Inflammatory macrophage treated with lipopolysaccharide for 4 hours (primary cell): ENCODE results near the gene MAMLD1.

Source experiments
- DNase-seq: peaks from one replicate; pipeline ENCODE4 v3.0.0-alpha.2; 2020

MAMLD1 gene

DNA sequence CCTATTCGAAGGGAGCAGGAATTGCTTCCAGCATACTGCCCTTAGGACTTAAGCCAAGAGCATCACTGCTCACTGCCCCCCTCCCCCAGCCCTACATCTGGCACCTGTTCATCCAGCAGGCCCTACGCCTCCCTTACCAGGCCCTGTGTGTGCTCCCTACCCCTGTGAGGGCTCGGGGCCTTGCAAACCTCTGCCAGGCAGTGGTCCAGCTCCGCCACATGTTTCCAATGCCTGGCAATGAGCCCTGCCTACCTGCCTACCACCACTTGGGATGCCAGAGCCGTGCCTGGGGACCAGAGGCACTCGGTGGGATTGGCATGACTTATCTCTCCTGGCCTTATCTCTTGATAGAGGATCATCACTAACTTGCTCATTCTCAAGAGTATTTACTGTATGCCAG, 177.8 kb downstream of the MAMLD1 start:
- DNase-seq, result no peak

DNA sequence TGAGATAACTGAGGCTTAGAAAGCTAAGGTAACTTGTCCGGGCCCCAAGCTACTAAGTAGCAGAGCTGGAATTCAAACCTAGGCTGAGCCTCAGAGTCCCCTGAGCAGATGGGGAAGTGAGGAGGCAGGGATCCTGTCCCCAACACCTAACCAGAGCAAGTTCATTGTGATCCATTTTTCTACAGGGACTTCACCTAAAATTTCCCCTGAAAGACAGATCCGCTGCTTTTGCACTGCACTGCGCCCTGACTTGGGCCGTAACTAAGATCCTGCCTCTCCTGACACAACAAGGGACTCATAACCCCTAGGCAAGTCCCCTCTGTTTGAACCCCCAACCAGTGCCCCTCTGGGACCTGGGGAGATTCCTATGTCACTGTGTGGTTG, 179.7 kb downstream of the MAMLD1 start:
- no peak for DNase-seq

GRCh38 chrX:150543230-150544155, 180.4 kb downstream of the MAMLD1 start:
- no peak for DNase-seq

DNA sequence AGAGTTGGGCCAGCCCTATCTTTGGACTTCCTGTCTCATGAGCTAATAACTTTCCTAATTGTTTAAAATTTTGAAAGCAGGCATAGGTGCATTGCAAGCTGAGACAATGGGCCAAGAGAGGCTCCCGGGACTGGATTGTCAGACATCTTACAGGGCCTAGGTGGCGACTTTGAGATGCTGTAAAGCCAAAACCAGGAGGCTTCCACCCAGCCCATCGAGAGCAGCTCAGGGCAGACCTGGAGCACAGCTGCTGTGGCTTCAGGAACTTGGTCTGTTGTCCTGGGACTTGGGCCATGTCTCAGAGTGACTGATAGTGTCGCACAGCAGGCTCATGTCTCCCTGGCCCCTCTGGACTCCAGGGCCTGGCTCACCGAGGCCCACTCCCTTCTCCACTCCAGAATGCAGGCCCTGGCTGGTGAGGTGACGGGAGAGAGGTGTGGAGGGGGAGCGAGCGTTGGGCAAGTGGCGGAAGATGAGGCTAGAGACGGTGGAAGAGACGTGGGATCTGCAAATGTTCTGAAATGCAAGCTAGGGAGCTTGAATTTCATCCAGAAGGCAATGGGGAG, 181.2 kb downstream of the MAMLD1 start:
- DNase-seq, result no peak

DNA sequence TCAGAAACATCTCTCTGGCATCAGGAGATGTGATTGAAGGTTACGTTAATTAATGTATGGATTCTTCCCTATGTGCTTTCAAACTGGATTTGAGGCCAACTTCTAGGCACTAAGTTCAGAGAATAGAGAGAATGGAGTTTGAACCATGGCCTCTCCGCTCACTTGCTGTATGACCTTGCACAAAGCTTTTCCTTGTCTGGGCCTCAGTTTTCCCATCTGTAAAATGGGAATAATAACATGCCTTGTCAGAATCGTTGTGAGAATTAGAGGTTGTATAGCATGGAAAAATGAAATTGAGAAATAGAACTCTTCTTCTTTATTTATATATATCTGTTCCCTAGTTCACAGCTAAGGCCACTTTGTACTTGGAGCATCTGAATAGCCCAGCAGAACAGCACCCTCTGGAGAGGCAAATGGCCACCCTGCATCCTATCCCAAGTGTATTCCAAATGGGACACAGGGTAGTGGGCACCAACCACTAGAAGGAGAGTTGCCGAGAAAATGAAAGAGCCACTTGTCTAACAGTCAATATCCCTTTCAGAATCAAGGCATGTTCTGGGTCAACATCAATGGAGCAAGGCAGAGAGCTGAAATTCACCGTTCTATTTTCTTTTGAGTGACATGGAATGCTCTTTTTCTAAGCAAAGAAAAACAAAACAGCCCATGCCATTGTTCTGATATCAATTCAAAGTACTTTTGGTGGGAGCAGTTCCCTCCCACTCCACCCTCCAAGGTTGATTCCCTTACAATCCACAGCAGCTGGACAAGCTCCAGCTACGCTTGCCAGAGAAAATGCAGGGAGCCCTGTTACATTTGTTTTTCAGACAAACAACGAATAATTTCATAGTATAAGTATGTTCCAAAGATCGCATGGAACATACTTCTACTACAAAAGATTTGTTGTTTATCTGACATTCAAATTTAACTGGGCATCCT, 182.0 kb downstream of the MAMLD1 start:
- no peak for DNase-seq

- DNase-seq, result no peak
Measured at GRCh38 chrX:150546711-150547153, 183.6 kb downstream of the MAMLD1 start.

DNA sequence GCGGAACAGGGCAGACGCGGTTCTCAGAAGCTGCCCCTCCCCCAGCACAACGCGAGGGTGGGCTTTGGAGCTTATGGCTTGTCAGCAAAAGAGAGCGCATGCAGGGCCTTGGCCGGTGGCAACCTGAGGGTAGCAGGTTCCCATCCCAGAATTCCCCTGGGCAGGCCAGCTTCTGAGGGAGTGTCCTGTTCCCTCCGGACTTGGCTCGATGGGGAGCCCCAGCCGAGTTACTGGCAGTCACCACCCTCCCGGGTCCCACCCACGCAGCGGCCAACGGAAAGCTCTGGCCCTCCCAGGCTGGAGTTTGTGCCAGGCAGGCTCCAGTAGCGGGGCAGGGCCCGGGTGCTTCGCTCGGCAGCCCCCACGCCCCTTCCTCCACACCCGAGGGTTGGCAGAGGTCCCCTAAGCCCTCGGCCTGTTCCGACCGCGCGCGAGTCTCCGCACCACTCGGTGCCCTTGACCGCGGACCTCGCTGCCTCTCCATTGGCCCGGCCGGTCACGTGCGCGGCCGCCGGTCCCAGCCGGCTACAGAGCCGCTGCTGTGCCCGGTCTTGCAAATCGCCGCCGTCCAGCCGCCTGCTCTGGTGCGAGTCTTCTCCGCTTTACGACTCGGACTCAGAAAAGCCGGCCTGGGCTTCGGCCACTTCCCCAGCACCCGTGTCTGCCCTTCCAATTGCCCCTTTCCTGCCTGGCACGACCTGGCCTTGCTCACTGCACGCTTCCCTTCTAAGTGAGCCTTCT, 184.4 kb downstream of the MAMLD1 start:
- peak; percentile 57 for DNase-seq

GRCh38 chrX:150548251-150548650, 185.1 kb downstream of the MAMLD1 start:
- no peak for DNase-seq

GRCh38 chrX:150548684-150549083, 185.6 kb downstream of the MAMLD1 start:
- peak; percentile 41 for DNase-seq

DNA sequence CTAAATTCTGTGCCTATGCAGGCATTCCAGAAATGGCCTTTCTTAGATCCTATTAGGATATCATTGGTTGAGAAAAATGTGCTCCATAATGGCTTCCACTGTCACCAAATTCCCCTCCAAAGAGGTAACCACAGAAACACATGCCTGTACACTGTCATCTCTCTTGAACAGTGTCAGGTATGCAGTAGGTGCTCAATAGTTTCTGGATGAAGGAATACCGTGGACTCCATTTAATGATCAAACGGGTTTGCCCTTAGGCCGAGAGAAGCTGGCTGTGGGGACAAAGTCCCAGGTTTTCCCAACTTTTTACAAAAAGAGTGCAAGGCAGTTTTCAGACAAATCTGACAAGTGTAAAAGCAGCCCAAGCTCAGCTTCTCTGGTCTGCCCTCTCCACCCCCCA, 188.8 kb downstream of the MAMLD1 start:
- DNase-seq, result no peak

- DNase-seq, result no peak
Measured at GRCh38 chrX:150558424-150558823, 195.3 kb downstream of the MAMLD1 start.
